CD4-positive, alpha-beta T cell (primary cell): Measurements from ENCODE around the gene RGS17. TPM values are rescaled to one million over a fixed set of nuclear protein-coding genes. Genes with fewer than 3 reads are reported as not detected.
A peak's percentile ranks its signal among the peaks of the same experiment; 100 is the strongest.

ENCODE experiments used
- ATAC-seq: fragments of 200-7000 bp; cut with Tn5 transposase; one replicate; pipeline ENCODE4 v1.10.0; 2022; ENCODE audit warnings: mild to moderate bottlenecking; ENCODE audit not compliant: poor library complexity
- CTCF ChIA-PET: fragments of 350-600 bp; sonication (Branson Sonifier 250); formaldehyde crosslinking; loops from one replicate; lab custom pipeline; 2021; ENCODE audit warnings: antibody characterized with exemption, inconsistent platforms; lab: Charles Lee
- POLR2A ChIA-PET: fragments of 350-600 bp; sonication (Branson Sonifier 250); formaldehyde crosslinking; loops from one replicate; lab custom pipeline; 2021; ENCODE audit warnings: antibody characterized with exemption, inconsistent platforms; lab: Charles Lee
- DNase-seq, 14 experiments: peaks; one replicate each; pipeline ENCODE4 v3.0.0-alpha.2; 2013 to 2020; ENCODE audit warnings: mixed read lengths in 2 of 14
- H3K27ac ChIP-seq, 2 donors: one replicate each; pipeline versions ENCODE4 v1.5.1 to v1.7.0; 2013; ENCODE audit warnings: low read length in 2 of 2, low read depth in 1 of 2, mild to moderate bottlenecking in 1 of 2
- H3K27me3 ChIP-seq, 2 experiments: 1 replicate in 1 of 2; 2 replicates in 1 of 2; pipeline versions ENCODE4 v1.6.1 to v1.7.0; 2013; ENCODE audit warnings: low read length in 2 of 2, control low read depth in 1 of 2, mild to moderate bottlenecking in 1 of 2, moderate library complexity in 1 of 2; ENCODE audit not compliant: insufficient read depth in 2 of 2, control insufficient read depth in 1 of 2
- H3K36me3 ChIP-seq: one replicate; pipeline ENCODE4 v1.6.1; 2013; ENCODE audit warnings: low read length, control low read depth; ENCODE audit not compliant: insufficient read depth
- H3K4me1 ChIP-seq: one replicate; pipeline ENCODE4 v1.6.1; 2013; ENCODE audit warnings: low read length, control low read depth; ENCODE audit not compliant: insufficient read depth
- H3K4me3 ChIP-seq: one replicate; pipeline ENCODE4 v1.5.1; 2013; ENCODE audit warnings: mild to moderate bottlenecking, low read length, moderate library complexity
- H3K9me3 ChIP-seq, 2 experiments: 1 replicate in 1 of 2; 2 replicates in 1 of 2; pipeline versions ENCODE4 v1.6.1 to v1.7.0; 2013; ENCODE audit warnings: low read length in 2 of 2, mild to moderate bottlenecking in 2 of 2, control low read depth in 1 of 2, moderate library complexity in 1 of 2; ENCODE audit not compliant: control insufficient read depth in 1 of 2, insufficient read depth in 1 of 2
- H3K27ac Mint-ChIP-seq: one replicate; pipeline ENCODE4 v1.8.0; 2020; ENCODE audit warnings: mixed read lengths
- H3K27me3 Mint-ChIP-seq: one replicate; pipeline ENCODE4 v1.8.0; 2021; ENCODE audit warnings: mixed read lengths
- H3K36me3 Mint-ChIP-seq: one replicate; pipeline ENCODE4 v1.8.0; 2021; ENCODE audit warnings: low read depth, mixed read lengths
- H3K4me1 Mint-ChIP-seq: one replicate; pipeline ENCODE4 v1.8.0; 2021; ENCODE audit warnings: low read depth, mixed read lengths
- H3K4me3 Mint-ChIP-seq: one replicate; pipeline ENCODE4 v1.8.0; 2020; ENCODE audit warnings: mild to moderate bottlenecking, mixed read lengths
- H3K9me3 Mint-ChIP-seq: one replicate; pipeline ENCODE4 v1.8.0; 2020; ENCODE audit warnings: mixed read lengths
- CTCF ChIP-seq: fragments of 200-600 bp; IDR thresholded peaks from one replicate; pipeline ENCODE4 v1.8.0; 2022; ENCODE audit warnings: antibody characterized with exemption, mild to moderate bottlenecking
- intact Hi-C, 2 experiments: fragments of 100-400 bp; cut with DNase I in 1 of 2; cut with micrococcal nuclease in 1 of 2; formaldehyde crosslinking; loops; one replicate each; pipeline versions ENCODE4 v1.15.1 to v1.9.0; 2023 to 2025; cut with DNase I, micrococcal nuclease
- total RNA-seq, 174 experiments: library from RNA in 2 of 174; stranded (reverse) in 2 of 174; gene quantifications; one replicate each; pipeline ENCODE4 v1.2.3 and lab custom pipeline; 2021 to 2026

RGS17 gene
- total RNA-seq, 2 experiments from 2014 or later: not detected

- H3K27me3 ChIP-seq: no peaks in the 10 kb centered on the region
- no peak for TF ChIP-seq CTCF
- CTCF ChIA-PET: no interaction called here
- Mint-ChIP-seq H3K9me3 (no peaks in the 10 kb centered on the region), H3K4me3 (no peak overlapping the region), H3K36me3 (no peaks in the 10 kb centered on the region), H3K4me1 (no peaks in the 10 kb centered on the region), H3K27ac (no peak overlapping the region), H3K27me3 (peaks cover 10% of the 10 kb centered on the region)
- no peaks in the 10 kb centered on the region for H3K9me3 ChIP-seq
- ATAC-seq (no peak), DNase-seq (peak in 3 of 14 experiments; percentile 3 to 38 (median 36))
- no peak overlapping the region for H3K27ac ChIP-seq
- intact Hi-C loops: no loop called here
- H3K4me3 ChIP-seq: no peak overlapping the region
- H3K4me1 ChIP-seq: no peaks in the 10 kb centered on the region
- H3K36me3 ChIP-seq: no peaks in the 10 kb centered on the region
- POLR2A ChIA-PET: no interaction called here
Observed at GRCh38 chr6:153092082-153093013, 38.7 kb downstream of the RGS17 start.

- Mint-ChIP-seq H3K4me3 (no peak overlapping the region), H3K27me3 (peaks cover under 1% of the 10 kb centered on the region), H3K27ac (no peak overlapping the region), H3K36me3 (no peaks in the 10 kb centered on the region), H3K9me3 (no peaks in the 10 kb centered on the region), H3K4me1 (no peaks in the 10 kb centered on the region)
- Histone ChIP-seq H3K36me3 (no peaks in the 10 kb centered on the region), H3K4me3 (no peak overlapping the region), H3K9me3 (no peaks in the 10 kb centered on the region), H3K4me1 (no peaks in the 10 kb centered on the region), H3K27me3 (no peaks in the 10 kb centered on the region), H3K27ac (no peak overlapping the region)
- ATAC-seq: no peak
- intact Hi-C loops: no loop called here
- POLR2A ChIA-PET: no interaction called here
- CTCF ChIA-PET: no interaction called here
- peak in 2 of 14 experiments; percentile 25 to 36 for DNase-seq
- TF ChIP-seq CTCF: no peak
Observed at GRCh38 chr6:153090241-153090930, 40.7 kb downstream of the RGS17 start.

- H3K4me1 Mint-ChIP-seq: no peaks in the 10 kb centered on the region
- no peaks in the 10 kb centered on the region for H3K9me3 Mint-ChIP-seq
- Histone ChIP-seq H3K4me3 (no peak overlapping the region), H3K9me3 (no peaks in the 10 kb centered on the region), H3K4me1 (no peaks in the 10 kb centered on the region), H3K27ac (no peak overlapping the region), H3K27me3 (peaks cover 0 to 2% of the 10 kb centered on the region in 2 experiments), H3K36me3 (no peaks in the 10 kb centered on the region)
- ATAC-seq (no peak), DNase-seq (no peak)
- CTCF ChIA-PET: no interaction called here
- H3K27ac Mint-ChIP-seq: no peak overlapping the region
- peaks cover 11% of the 10 kb centered on the region for H3K27me3 Mint-ChIP-seq
- TF ChIP-seq CTCF: no peak
- H3K36me3 Mint-ChIP-seq: no peaks in the 10 kb centered on the region
- intact Hi-C loops: no loop called here
- no peak overlapping the region for H3K4me3 Mint-ChIP-seq
- POLR2A ChIA-PET: no interaction called here
Observed at GRCh38 chr6:153088796-153089195, 42.3 kb downstream of the RGS17 start.
